Measurements from ENCODE around the gene COLEC12. TPM values are rescaled to one million over a fixed set of nuclear protein-coding genes. Genes with fewer than 3 reads are reported as not detected.

The COLEC12 gene
- 13.5 and 24.3 TPM in 2 replicates for total RNA-seq

GRCh38 chr18:500632-501405, at the start of gene COLEC12:
Gene COLEC12 (minus strand): TSS chr18:500701. CDS start chr18:500514, 187 bp downstream.
- DNase-seq (ENCODE audit: low read depth, low spot score): no peak

- no peak for DNase-seq (ENCODE audit: low read depth, low spot score)
Observed at GRCh38 chr18:549967-550366, 49.5 kb upstream of the COLEC12 start.

GRCh38 chr18:543447-544078, 43.1 kb upstream of the COLEC12 start:
- DNase-seq (ENCODE audit: low read depth, low spot score): no peak

- DNase-seq (ENCODE audit: low read depth, low spot score): no peak
Observed at GRCh38 chr18:533995-534601, 33.6 kb upstream of the COLEC12 start.

GRCh38 chr18:532632-533031, 32.1 kb upstream of the COLEC12 start:
- no peak for DNase-seq (ENCODE audit: low read depth, low spot score)

GRCh38 chr18:532018-532417, 31.5 kb upstream of the COLEC12 start:
- DNase-seq (ENCODE audit: low read depth, low spot score): no peak

GRCh38 chr18:527146-527545, 26.6 kb upstream of the COLEC12 start:
- DNase-seq (ENCODE audit: low read depth, low spot score): no peak

- no peak for DNase-seq (ENCODE audit: low read depth, low spot score)
Observed at GRCh38 chr18:526681-527080, 26.2 kb upstream of the COLEC12 start.

GRCh38 chr18:525036-525797, 24.7 kb upstream of the COLEC12 start:
- peak; percentile 86 for DNase-seq (ENCODE audit: low read depth, low spot score)

- DNase-seq (ENCODE audit: low read depth, low spot score): no peak
Observed at GRCh38 chr18:524466-524865, 24.0 kb upstream of the COLEC12 start.

GRCh38 chr18:523561-523960, 23.1 kb upstream of the COLEC12 start:
- no peak for DNase-seq (ENCODE audit: low read depth, low spot score)

- peak; percentile 54 for DNase-seq (ENCODE audit: low read depth, low spot score)
Observed at GRCh38 chr18:519019-519879, 18.7 kb upstream of the COLEC12 start.

GRCh38 chr18:518081-518480, 17.6 kb upstream of the COLEC12 start:
- DNase-seq (ENCODE audit: low read depth, low spot score): no peak

- DNase-seq (ENCODE audit: low read depth, low spot score): no peak
Observed at GRCh38 chr18:515838-516237, 15.3 kb upstream of the COLEC12 start.

GRCh38 chr18:515156-515815, 14.8 kb upstream of the COLEC12 start:
- no peak for DNase-seq (ENCODE audit: low read depth, low spot score)

- DNase-seq (ENCODE audit: low read depth, low spot score): no peak
Observed at GRCh38 chr18:513826-514530, 13.5 kb upstream of the COLEC12 start.

- no peak for DNase-seq (ENCODE audit: low read depth, low spot score)
Observed at GRCh38 chr18:512957-513356, 12.5 kb upstream of the COLEC12 start.

- no peak for DNase-seq (ENCODE audit: low read depth, low spot score)
Observed at GRCh38 chr18:508835-509234, 8.3 kb upstream of the COLEC12 start.

GRCh38 chr18:507636-508035, 7.1 kb upstream of the COLEC12 start:
- DNase-seq (ENCODE audit: low read depth, low spot score): no peak

GRCh38 chr18:506801-507200, 6.3 kb upstream of the COLEC12 start:
- DNase-seq (ENCODE audit: low read depth, low spot score): no peak

Measured in pulmonary artery endothelial cell (primary cell).